Measurements from ENCODE around the gene ETFA.
"Not testable (repeated sequence)": the region's sequence is repeated elsewhere in the genome, so short reads cannot be mapped to it uniquely, and the experiment has no call there.

Gene ETFA

GRCh38 chr15:76324066-76324465, 12.8 kb upstream of the ETFA start:
- no peak for DNase-seq

GRCh38 chr15:76321602-76322001, 10.3 kb upstream of the ETFA start:
- DNase-seq, result no peak

GRCh38 chr15:76321171-76321570, 9.9 kb upstream of the ETFA start:
- DNase-seq, result no peak

DNA sequence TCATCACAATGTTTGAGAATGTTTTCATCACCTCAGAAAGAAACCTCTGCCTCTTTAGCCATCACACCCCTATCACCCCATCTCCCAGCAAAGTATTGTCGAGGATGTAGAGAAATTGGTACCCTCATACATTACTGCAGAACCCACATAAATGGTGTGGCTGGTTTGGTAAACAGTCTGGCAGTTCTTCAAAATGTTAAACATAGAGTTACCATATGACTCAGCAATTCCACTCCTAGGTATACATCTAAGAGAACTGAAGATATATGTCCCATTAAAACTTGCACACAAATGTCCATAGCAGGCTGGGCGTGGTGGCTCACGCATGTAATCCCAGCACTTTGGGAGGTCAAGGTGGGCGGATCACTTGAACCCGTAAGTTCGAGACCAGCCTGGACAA, 8.7 kb upstream of the ETFA start:
- DNase-seq, result no peak

- DNase-seq, result no peak
These were observed 2.5 kb upstream of the ETFA start for GRCh38 chr15:76313731-76314130.

DNA sequence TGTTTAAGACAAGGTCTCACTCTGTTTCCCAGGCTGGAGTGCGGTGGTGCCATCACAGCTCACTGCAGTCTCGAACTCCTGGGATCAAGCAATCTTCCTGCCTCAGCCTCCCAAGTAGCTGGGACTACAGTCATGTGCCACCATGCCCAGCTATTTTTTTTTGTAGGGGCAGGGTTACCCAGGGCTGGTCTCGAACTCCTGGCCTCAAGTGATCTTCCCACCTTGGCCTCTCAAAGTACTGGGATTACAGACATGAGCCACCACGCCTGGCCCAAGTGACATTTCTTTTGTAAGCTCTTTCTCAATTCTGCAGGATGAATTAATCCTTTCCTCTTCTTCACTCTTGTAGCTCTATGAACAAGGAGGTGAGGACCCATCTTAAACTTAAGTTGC, 1.9 kb upstream of the ETFA start:
- DNase-seq, result not testable (repeated sequence)

- no peak for DNase-seq
These were observed 1.4 kb upstream of the ETFA start for GRCh38 chr15:76312540-76313174.

- no peak for DNase-seq
These were observed 682 bp downstream of the ETFA start for GRCh38 chr15:76310475-76311099.

GRCh38 chr15:76309601-76310330, 1.5 kb downstream of the ETFA start:
- DNase-seq, result no peak

DNA sequence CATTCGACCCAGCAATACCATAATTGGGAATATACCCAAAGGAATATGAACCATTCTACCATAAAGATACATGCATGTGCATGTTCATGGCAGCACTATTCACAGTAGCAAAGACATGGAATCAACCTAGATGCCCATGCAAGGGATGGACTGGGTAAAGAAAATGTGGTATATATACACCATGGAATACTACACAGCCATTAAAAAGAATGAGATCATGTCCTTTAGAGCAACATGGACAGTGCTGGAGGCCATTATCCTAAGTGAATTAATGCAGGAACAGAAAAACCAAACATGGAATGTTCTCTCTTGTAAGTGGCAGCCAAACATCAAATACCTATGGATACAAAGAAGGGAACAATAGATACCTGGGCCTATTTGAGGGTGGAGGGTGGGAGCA, 7.4 kb downstream of the ETFA start:
- no peak for DNase-seq

DNA sequence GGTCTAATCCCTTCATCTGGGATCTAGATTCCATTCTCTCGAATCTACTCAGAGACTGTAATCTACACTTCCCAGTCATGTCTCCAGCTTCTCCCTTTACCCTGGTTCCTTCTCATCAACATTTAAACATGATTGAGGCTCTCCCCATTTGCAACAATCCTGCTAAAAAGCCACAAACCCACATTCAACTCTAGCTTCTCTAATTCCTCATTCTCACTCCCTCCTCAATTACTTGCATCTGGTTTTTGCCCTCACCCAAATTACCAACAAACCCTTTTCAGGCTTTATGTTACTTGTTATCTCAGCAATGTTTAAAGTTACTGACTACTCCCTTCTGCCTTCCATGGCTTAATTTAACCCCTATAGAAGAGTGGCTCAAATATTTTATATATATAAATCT, 11.5 kb downstream of the ETFA start:
- DNase-seq, result no peak

GRCh38 chr15:76298986-76299385, 12.3 kb downstream of the ETFA start:
- no peak for DNase-seq

GRCh38 chr15:76297951-76298350, 13.3 kb downstream of the ETFA start:
- not testable (repeated sequence) for DNase-seq

DNA sequence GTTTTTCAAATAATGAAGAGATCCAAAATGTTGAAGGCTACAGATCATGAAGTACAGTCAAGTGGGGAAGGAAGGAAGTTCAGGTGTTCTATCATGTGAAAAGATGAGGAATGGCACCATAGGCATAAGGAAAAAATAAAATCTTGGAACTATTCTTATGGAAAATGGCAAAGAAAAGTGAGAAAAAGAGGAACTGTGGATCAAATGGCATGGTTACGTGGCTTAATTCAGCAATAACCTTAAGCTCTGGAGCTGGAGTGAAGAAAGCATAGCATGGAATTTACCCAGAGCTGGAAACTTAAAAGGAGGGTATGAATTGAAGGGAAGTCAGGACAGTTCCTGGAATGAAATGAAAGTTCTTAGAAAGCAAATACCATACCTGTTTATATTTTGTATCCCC, 14.4 kb downstream of the ETFA start:
- no peak for DNase-seq

DNA sequence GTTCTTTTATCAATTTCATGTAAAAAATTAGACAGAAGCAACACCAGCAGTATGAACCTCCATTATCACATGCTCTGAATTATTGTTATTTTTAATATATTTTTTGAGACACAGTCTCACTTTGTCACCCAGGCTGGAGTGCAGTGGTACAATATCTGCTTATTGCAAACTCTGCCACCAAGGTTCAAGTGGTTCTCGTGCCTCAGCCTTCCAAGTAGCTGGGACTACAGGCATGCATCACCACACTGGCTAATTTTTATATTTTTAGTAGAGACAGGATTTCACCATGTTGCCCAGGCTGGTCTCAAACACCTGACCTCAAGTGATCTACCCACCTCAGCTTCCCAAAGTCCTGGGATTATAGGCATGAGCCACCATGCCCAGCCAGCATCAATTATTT, 16.8 kb downstream of the ETFA start:
- not testable (repeated sequence) for DNase-seq

GRCh38 chr15:76293361-76293760, 17.9 kb downstream of the ETFA start:
- no peak for DNase-seq

DNA sequence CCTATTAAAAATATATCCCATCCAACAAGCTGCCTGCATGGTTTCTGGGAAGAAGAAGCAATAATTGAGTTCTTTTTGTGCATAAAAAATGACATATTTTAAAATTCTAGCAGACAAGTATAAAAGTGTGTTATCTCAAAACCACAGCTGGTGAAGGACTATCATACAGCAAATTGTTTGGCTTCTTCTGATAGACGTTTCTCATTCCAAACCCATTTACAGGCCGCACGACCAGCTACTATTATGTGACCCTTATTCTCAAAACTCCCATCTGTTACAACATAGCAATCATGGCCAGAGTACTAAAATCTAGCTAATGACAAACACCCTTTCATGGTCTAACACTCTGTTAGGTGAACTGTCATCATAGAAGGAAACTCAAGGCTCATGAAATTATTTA, 21.7 kb downstream of the ETFA start:
- no peak for DNase-seq

DNA sequence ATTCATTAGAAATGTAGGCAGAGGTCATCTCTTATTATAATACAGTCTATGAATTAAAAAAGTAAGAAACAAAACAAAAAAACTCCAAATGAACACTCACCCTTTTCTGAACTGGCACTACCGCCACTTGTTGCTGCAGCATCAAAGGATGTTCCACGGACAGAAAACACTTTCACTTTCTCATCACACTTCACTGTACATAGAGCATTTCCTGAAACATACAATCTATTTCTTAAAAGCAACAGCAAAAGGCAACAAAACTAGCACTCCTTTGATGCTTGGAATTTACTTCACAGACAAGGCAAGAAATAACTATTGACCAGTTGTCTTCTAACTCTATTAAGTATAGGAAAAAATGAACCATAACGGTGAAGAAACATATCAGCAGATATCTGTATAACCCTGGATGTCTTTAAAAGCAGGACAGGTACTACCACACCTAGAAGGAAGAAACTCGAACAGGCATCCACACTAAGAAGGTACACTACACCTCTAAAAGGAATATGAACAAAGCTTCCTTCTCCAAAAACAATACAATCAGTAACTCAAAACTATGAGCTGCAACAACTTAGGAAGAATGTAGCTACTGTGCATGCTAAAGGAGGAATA, 24.9 kb downstream of the ETFA start:
- no peak for DNase-seq

GRCh38 chr15:76285241-76285825, 25.9 kb downstream of the ETFA start:
- DNase-seq, result no peak

DNA sequence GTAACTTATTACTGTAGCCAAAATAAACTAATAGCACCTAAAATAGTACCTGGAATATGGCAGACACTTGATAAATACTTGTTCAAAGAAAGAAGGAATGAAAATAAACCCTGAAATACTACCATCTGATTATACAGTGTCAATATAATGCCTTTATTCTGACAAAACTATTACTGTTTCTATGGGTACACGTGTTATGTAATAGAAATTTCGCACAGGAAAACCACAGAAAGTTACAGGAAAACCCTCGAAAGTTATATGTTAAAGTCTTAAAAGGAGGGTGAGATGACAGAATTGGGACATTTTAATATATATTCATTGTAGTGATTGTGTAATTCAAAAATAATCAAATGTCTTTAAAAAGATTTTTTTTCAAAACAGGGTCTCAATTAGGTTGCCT, 28.8 kb downstream of the ETFA start:
- no peak for DNase-seq

GRCh38 chr15:76278651-76279050, 32.6 kb downstream of the ETFA start:
- DNase-seq, result no peak

GRCh38 chr15:76274821-76275220, 36.4 kb downstream of the ETFA start:
- DNase-seq, result no peak

GRCh38 chr15:76274226-76274625, 37.0 kb downstream of the ETFA start:
- no peak for DNase-seq

DNA sequence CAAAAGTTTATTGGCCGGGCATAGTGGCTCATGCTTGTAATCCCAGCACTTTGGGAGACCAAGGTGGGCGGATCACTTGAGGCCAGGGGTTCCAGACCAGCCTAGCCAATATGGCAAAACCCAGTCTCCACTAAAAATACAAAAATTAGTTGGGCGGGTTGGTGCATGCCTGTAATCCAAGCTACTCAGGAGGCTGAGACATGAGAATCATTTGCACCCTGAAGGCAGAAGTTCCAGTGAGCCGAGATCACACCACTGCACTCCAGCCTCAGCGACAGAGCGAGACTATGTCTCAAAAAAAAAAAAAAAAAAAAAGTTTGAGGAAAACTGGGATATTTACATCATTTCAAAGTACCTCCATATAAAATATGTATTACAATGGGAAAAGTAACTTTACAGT, 40.4 kb downstream of the ETFA start:
- no peak for DNase-seq
